Upper lobe of right lung (tissue), 1 donor: Measurements from ENCODE around the gene PRSS53. TPM values are rescaled to one million over a fixed set of nuclear protein-coding genes. Genes with fewer than 3 reads are reported as not detected.

Experiments
- ATAC-seq: fragments of 200-7000 bp; cut with Tn5 transposase; one replicate; pipeline ENCODE4 v1.9.1; 2020; ENCODE audit warnings: mild to moderate bottlenecking, moderate library complexity
- DNase-seq: peaks from one replicate; pipeline ENCODE4 v3.0.0-alpha.2; 2020
- H3K27ac ChIP-seq: fragments of 200-600 bp; one replicate; pipeline ENCODE4 v1.8.0; 2022
- H3K27me3 ChIP-seq: fragments of 200-600 bp; one replicate; pipeline ENCODE4 v1.8.0; 2022; ENCODE audit warnings: mild to moderate bottlenecking
- H3K36me3 ChIP-seq: fragments of 200-600 bp; one replicate; pipeline ENCODE4 v1.8.0; 2022
- H3K4me1 ChIP-seq: fragments of 200-600 bp; one replicate; pipeline ENCODE4 v1.8.0; 2022
- H3K4me3 ChIP-seq: fragments of 200-600 bp; one replicate; pipeline ENCODE4 v1.8.0; 2022; ENCODE audit warnings: mild to moderate bottlenecking
- H3K9me3 ChIP-seq: fragments of 200-600 bp; one replicate; pipeline ENCODE4 v1.8.0; 2022
- CTCF ChIP-seq: fragments of 200-600 bp; IDR thresholded peaks from one replicate; pipeline ENCODE4 v1.8.0; 2022; ENCODE audit warnings: antibody characterized with exemption
- intact Hi-C: fragments of 100-400 bp; cut with DNase I; formaldehyde crosslinking; loops from one replicate; pipeline ENCODE4 v1.11.0; 2022
- total RNA-seq: library from RNA; stranded (reverse); fragmentation: NEBNext Ultra II Directional; extraction: Animal tissue kit (Norgen Biotek cat#: 25700); gene quantifications from one replicate; pipeline ENCODE4 v1.2.1, GENCODE V29; 2021
- donor health status: DM: no; HTN: yes; CAD: no; lungs with severe emphysema.

Gene PRSS53
- total RNA-seq, 1 donor from 2014 or later, result 1.8 TPM

DNA sequence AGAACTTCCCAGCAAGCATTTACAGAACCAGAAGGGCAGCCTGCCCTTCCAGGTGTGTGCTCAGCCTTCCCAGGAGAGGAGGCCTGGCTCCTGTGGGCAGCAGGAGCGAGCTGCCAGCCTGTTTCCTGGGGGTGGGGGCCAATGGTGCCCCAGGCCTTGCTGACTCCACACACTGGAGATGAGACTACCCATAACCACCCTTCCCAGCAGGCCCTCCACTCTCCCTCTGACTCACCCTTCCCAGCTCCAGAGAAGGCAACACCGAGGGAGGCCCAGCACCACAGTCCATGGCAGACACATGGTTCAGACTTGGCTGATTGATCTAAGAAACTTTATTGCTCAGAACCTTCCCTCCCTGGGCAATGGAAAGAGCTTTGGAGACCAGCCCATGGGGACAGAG, 1.8 kb upstream of the PRSS53 start:
- peaks cover 13% of the 10 kb centered on the region for H3K4me1 ChIP-seq
- DNase-seq, result no peak
- H3K27ac ChIP-seq, result no peak overlapping the region
- intact Hi-C loops, result no loop called here
- ATAC-seq, result no peak
- H3K27me3 ChIP-seq, result no peaks in the 10 kb centered on the region
- TF ChIP-seq CTCF, result no peak
- no peaks in the 10 kb centered on the region for H3K9me3 ChIP-seq
- no peak overlapping the region for H3K4me3 ChIP-seq
- peaks cover 11% of the 10 kb centered on the region for H3K36me3 ChIP-seq

- DNase-seq, result no peak
- Histone ChIP-seq H3K4me1 (peaks cover 7% of the 10 kb centered on the region), H3K9me3 (no peaks in the 10 kb centered on the region), H3K27ac (no peak overlapping the region), H3K27me3 (no peaks in the 10 kb centered on the region), H3K4me3 (no peak overlapping the region), H3K36me3 (peaks cover 11% of the 10 kb centered on the region)
- intact Hi-C loops, result no loop called here
- ATAC-seq, result no peak
- TF ChIP-seq CTCF, result no peak
Measured at GRCh38 chr16:31089199-31089598, 456 bp upstream of the PRSS53 start.

GRCh38 chr16:31087971-31088370, 772 bp downstream of the PRSS53 start:
- Histone ChIP-seq H3K36me3 (peaks cover 23% of the 10 kb centered on the region), H3K27me3 (no peaks in the 10 kb centered on the region), H3K27ac (no peak overlapping the region), H3K4me1 (no peaks in the 10 kb centered on the region), H3K9me3 (no peaks in the 10 kb centered on the region), H3K4me3 (no peak overlapping the region)
- TF ChIP-seq CTCF, result no peak
- ATAC-seq (no peak), DNase-seq (no peak)
- intact Hi-C loops, result no loop called here

DNA sequence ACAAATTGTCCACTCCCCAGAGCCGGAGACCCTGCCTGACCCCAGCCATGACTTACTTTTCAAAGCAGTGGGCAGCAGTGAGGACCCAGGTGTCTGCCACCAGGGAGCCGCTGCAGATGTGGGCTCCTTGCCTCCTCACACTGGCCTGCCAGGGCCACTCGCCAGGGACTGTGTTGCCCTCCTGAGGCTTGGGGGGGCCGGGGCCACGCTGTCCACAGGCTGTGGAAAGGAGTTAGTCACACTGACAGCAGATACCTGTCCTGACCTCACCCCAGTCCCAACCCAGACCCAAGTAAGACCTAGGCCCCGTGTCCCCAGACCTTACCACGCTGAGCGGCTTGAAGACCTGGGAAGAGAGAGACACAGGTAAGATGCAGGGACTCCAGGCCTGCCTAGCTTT, 1.3 kb downstream of the PRSS53 start:
- no peak overlapping the region for H3K4me3 ChIP-seq
- H3K27ac ChIP-seq, result no peak overlapping the region
- ATAC-seq, result no peak
- H3K4me1 ChIP-seq, result no peaks in the 10 kb centered on the region
- DNase-seq, result no peak
- no peak for TF ChIP-seq CTCF
- no peaks in the 10 kb centered on the region for H3K27me3 ChIP-seq
- peaks cover 28% of the 10 kb centered on the region for H3K36me3 ChIP-seq
- no peaks in the 10 kb centered on the region for H3K9me3 ChIP-seq
- intact Hi-C loops, result no loop called here

DNA sequence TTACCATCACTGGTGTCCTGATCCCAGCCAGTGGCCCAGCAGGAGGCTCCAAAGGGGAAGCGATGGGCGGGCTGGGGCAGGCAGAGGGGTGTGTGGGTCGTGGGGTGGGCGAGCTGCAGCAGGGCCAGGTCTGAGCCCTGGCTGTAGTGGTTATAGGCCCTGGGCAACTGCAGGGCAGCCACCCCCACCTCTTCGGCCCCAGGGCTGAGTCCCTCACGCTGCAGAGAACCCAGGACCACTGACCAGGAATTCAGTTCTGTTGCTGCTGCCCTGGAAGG, 2.2 kb downstream of the PRSS53 start:
- Histone ChIP-seq H3K27ac (no peak overlapping the region), H3K9me3 (no peaks in the 10 kb centered on the region), H3K4me1 (no peaks in the 10 kb centered on the region), H3K36me3 (peaks cover 32% of the 10 kb centered on the region), H3K27me3 (no peaks in the 10 kb centered on the region), H3K4me3 (no peak overlapping the region)
- no peak for TF ChIP-seq CTCF
- intact Hi-C loops, result no loop called here
- DNase-seq (no peak), ATAC-seq (no peak)

DNA sequence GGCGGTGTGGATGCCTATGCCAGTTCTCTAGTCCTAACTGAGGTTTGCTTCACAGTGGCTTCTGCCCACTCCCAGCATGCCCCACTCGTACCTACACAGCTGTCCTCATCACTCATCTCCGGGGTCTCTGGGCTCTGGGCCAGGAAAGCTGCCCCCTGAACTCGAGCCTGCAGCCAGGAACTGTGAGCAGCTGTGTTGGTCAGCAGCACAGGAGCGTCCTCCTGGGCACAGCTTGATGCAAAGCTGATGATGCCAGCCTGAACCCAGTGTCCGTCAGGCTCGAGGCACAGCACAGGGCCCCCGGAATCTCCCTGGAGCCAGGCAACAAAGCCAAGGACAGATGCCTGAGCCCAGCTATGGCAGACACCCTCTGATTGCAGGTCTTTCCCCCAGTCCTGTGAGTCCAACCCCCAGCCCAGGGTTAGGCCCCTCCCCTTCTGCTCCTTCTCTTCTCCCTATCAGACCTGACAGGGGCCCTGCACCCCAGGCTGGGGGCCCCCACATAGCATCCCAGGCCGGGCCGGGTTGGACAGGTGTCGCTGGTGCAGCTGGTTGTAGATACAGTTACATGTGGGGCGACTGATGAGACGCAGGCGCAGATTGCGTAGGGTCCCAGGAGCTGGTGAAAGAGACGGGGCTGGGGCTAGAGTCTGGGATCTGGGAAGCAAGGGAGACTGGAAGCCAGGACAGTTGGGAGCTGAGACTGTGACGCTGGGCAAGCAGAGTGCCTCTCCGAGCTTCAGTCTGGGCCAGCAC, 2.7 kb downstream of the PRSS53 start:
- no peaks in the 10 kb centered on the region for H3K4me1 ChIP-seq
- H3K4me3 ChIP-seq, result no peak overlapping the region
- no peak for TF ChIP-seq CTCF
- H3K27ac ChIP-seq, result no peak overlapping the region
- DNase-seq (no peak), ATAC-seq (no peak)
- intact Hi-C loops, result no loop called here
- peaks cover 32% of the 10 kb centered on the region for H3K36me3 ChIP-seq
- H3K27me3 ChIP-seq, result no peaks in the 10 kb centered on the region
- H3K9me3 ChIP-seq, result no peaks in the 10 kb centered on the region
